CD1c-positive myeloid dendritic cell (primary cell): ENCODE results near the gene MAPKBP1.

Experiments used
- DNase-seq: peaks from one replicate; pipeline ENCODE4 v3.0.0-alpha.2; 2016; ENCODE audit errors: extremely low spot score

MAPKBP1 gene

DNA sequence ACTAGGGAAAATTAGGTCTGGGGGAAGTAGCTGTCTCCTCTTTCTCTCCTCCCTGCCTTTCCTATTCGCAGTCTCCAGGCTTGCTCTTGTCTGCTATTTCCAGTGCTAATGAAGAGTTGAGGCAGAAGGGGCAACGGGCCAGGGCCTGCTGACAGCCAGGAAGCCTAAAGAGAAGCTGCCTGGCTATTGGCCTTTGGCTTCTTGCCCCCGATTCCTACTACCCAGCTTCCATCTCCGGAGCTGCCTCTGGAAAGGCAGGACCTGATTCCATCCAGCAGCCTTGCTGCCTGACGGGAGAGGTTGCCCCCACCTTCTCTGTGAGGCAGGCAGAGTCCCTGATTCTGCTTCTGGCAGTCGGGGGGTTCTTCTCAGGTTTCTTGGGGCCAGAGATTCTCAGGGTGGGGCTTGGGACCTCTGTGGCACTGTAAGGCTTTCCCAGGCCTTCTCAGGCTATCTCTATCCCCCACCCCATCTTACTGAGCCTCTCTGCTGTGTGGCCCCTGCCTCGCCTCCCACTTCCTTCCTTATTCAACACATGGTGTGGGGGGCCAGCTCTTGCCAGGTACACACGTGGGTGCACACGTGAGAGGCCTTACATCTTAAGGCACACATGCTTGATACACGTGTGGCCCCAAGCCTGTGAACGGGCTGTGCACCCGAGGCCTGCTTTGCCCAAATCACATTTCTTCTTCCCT is 35.4 kb downstream of the MAPKBP1 start:
- DNase-seq = no peak

DNA sequence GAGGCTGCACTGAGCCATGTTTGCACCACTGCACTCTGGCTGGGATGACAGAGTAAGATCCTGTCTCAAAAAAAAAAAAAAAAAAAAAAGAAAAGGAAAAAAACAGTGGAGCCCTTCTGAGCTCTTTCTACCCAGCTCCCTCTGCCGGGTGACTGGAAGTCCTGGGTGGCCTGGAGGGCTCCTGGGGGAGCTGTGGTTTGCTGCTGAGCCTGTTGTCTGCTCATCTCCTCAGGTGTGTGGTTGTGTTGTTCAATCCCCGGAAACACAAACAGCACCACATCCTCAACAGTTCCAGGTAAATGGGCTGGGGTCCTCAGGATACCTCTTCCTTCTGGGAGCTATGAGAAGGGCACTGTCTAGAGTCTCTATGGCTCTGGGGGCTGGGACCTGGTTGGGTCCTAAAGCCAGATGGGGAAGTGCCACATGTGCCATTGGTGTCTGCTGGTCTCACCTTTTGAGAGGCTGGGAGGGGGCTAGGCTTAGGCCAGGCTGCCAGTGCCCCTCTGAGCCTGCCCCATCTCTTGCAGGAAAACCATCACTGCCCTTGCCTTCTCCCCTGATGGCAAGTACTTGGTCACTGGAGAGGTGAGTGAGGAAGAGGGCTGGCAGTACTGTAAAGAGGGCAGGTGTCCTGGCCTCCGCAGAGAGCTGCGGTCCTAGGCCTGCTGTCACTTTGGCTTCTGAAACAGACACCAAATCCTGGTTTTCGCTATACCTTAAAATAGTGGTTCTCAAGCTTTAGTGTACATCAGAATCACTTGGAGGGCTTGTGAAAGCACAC is 36.6 kb downstream of the MAPKBP1 start:
- no peak for DNase-seq

DNA sequence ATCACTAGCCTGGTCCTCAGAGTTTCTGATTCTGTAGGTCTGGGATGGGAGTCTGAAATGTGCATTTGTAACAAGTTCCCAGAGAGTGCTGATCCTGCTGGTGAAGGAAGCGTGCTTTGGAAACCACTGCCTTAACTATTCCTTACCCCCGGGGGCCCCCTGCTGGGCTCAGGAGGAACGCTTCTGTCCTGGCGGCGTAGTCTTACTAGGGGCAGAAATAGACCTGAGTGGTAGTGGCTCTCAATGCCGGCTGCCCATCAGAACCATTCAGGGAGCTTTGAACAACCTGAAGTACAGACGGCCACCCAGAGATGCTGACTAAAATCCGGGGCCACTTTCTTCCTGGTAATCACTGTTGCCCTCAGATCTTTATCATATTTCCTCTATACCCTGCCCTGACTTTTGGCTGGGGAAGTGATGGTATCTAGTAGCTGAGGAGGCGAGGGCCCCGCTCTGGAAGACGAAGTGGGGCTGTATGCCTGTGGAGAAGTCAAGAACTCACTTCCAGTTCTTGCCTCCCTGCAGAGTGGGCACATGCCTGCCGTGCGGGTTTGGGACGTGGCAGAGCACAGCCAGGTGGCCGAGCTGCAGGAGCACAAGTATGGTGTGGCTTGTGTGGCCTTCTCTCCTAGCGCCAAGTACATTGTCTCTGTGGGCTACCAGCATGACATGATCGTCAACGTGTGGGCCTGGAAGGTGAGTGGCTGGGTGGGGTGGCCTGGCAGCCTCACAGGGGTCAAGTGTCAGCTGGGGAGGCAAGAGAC is 37.3 kb downstream of the MAPKBP1 start:
- peak; percentile 83 for DNase-seq

DNA sequence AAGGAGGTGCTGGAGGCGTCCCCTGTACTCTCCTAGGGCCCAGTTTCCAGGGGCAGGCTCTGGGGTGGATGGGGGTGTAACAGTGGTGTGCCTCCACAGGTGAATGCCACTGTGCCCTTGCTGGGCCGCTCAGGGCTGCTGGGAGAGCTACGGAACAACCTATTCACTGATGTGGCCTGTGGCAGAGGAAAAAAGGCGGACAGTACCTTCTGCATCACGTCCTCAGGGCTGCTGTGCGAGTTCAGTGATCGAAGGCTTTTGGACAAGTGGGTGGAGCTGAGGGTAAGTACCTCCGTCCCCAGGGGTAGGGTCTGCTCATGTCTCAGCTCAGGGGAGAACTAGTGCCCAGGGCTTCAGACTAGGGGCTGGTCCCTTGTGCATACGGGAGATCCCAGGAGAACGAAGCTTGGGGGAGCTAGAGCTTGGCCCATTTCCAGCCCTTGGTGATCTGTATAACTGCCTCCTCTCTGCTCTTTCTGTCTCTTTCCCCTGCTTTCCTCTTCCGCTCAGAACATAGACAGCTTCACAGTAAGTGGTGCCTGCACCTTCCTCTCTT is 38.6 kb downstream of the MAPKBP1 start:
- no peak for DNase-seq

DNA sequence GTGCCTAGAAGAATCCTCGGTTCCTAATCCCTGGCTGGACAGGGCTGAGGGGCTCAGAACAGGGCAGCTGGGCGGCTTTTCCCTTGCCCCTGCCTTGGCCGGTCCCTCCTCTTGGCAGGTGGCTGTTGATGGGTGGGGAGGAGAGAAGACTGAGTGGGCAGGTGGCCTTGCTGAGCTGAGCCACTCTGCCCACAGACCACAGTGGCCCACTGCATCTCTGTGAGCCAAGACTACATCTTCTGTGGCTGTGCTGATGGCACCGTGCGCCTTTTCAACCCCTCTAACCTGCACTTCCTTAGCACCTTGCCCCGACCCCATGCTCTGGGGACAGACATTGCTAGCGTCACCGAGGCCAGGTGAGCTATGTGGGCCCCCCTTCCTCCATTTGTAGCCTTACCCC is 39.1 kb downstream of the MAPKBP1 start:
- no peak for DNase-seq

DNA sequence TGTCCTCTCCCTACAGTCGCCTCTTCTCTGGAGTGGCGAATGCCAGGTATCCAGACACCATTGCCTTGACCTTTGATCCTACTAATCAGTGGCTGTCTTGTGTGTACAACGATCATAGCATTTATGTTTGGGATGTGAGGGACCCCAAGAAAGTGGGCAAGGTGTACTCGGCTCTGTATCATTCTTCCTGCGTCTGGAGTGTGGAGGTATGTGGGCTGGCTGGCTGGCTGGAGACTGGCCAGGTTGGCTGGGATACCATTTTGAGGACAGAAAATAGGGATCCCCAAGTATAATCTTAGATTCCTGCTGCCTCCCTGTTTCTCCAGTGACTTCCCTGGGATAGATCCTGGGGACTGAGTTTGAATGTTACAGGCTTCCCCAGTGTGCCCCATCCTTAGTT is 40.2 kb downstream of the MAPKBP1 start:
- DNase-seq = no peak

DNA sequence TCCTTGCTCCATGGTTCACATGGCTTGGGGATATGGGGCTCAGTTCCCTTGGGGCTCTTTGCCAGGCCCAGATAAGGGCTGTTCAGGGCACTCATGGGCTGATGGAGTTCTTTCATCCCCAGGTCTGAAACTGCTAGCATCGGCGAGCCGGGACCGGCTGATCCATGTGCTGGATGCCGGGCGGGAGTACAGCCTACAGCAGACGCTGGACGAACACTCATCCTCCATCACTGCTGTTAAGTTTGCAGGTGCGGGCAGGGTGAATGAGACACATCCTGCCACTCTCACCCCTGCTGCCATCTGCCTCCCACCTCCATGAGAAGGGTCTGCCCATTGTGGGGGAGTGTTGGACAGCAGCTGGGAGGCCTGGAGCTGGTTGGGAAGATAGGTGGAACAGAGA is 42.5 kb downstream of the MAPKBP1 start:
- DNase-seq = no peak

DNA sequence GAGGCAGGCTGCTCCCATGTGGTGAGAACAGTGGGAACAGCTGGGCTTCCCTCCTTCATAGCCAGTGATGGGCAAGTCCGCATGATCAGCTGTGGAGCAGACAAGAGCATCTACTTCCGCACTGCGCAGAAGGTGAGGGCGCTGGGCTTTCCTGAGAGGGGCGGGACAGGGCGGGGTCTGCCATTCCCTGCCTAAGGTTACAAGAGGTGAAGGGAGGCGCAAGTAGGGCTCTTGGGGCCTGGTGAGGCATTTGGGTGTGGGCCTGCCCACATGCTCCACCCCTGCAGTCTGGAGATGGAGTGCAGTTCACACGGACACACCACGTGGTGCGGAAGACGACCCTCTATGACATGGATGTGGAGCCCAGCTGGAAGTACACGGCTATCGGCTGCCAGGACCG is 43.0 kb downstream of the MAPKBP1 start:
- DNase-seq = no peak

DNA sequence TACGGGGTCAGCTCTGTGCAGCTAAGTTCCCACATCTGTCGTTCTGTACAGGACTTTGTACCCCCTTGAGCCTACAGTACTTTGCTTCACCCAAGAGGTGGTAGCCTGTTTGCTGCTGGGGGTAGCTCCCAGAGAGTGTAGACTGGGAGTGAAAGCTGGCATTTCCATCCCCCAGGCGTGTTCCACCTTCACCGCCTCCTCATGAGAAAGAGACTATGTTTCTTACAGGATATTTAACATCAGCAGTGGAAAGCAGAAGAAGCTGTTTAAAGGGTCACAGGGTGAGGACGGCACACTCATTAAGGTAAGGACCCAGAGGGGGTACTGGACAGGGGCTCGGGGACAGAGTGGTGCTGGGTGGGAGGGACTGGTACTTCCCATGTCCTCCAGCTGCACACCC is 43.5 kb downstream of the MAPKBP1 start:
- DNase-seq = no peak

DNA sequence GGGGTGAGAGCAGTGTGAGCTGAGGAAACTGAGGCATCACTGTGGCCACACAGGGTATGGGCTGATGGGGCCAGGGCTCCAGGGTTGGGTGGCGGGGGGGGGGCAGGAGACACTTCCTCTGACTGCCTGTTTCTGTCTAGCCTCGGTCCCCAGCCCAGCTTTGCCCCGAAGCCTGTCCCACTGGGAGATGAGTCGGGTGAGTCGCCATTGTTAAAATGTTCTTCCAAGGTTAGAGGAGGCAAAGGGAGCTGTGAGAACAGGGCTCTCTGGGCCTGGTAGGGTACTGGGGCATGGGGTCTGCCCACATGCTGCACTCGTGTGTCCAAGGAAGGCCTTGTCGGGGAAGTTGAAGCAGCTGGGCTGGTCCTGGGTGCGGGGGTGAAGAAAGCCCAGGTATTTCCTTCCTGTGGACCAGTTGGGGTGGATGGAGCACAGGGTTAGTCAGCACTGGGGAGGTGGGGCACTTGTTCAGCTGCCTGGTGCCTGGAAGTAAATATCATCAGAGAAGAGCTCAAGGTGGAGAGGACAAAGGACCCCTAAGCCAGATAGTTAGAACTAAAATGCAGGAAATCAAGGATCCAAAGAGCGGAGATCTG is 45.3 kb downstream of the MAPKBP1 start:
- no peak for DNase-seq

DNA sequence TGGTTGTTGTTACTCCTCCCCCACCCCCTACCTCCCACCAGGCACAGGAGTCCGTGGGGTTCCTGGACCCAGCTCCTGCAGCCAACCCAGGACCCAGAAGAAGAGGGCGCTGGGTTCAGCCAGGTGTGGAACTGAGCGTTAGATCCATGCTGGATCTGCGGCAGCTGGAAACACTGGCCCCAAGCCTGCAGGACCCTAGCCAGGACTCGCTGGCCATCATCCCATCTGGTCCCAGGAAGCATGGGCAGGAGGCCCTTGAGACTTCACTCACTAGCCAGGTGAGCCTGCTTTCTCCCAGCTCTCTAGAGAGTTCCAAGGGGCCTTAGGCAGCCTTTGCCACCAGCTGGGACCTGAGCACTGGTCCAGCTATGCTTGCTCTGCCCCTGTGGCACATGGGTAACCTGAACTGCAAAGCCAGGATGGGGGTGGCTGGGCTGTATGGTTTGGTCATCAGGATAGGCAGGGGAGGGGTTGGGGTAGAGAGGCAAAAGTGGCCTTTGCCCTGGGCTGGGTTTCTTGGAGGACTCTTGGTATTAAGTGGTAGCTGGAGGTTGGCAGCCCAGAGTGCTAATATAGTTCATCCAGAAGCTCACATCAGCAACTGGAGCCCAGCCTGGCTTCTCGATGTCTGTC is 46.6 kb downstream of the MAPKBP1 start:
- no peak for DNase-seq

DNA sequence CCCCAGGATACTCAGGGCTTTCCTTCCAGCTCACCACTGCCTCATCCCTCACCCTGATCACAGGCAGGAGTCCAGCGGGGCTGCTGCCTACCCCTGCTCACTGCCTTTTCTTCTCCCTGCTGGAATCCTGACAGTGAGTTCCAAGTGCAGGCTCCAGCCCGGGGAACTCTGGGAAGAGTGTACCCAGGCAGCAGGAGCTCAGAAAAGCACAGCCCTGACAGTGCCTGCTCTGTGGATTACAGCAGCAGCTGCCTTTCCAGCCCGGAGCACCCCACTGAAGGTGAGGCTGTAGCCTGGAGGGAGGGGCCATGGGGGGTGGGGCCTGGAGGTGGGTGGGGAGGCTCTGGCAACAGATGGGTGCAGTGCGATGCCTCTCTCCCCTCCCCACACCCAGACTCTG is 47.5 kb downstream of the MAPKBP1 start:
- no peak for DNase-seq

DNA sequence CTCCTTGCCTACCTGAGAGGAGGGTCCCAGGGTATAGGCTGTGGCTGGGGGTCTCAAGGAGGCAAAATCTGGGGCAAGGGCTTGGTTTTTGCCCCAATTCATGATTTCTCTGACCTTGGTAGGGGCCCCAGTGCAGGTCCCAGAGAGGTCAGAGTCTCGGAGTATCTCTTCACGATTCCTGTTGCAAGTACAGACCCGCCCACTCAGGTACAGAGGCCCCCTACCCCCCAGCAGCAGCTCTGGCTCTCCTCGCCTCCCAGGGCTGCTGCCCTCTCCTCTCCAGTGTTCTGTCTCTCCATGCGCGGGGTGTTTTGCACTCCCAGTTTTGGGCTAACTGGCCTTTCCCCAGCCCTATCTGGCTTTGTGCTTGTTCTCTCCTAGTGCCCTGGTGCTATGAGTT is 48.2 kb downstream of the MAPKBP1 start:
- DNase-seq = no peak

DNA sequence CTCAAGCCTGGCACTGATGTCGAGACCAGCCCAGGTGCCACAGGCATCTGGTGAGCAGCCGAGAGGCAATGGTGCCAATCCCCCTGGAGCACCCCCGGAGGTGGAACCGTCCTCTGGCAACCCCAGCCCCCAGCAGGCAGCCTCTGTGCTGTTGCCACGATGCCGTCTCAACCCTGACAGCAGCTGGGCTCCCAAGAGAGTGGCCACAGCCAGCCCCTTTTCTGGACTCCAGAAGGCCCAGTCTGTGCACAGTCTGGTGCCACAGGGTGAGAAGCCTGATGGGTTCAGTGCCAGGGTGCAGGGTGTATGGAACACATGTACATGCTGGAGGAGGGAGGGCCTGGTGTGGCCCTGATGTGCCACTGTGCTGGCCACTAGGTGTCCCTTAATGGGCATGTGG is 48.7 kb downstream of the MAPKBP1 start:
- DNase-seq = no peak

DNA sequence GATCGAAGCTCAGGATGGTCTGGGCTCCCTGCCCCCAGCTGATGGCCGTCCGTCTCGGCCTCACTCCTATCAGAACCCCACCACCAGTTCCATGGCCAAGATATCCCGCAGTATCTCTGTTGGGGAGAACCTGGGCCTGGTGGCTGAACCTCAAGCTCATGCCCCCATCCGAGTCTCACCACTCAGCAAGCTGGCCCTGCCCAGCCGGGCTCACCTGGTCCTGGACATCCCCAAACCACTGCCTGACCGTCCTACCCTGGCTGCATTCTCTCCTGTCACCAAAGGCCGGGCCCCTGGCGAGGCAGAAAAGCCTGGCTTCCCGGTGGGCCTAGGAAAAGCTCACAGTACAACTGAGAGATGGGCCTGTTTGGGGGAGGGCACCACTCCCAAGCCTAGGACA is 49.2 kb downstream of the MAPKBP1 start:
- DNase-seq = no peak

DNA sequence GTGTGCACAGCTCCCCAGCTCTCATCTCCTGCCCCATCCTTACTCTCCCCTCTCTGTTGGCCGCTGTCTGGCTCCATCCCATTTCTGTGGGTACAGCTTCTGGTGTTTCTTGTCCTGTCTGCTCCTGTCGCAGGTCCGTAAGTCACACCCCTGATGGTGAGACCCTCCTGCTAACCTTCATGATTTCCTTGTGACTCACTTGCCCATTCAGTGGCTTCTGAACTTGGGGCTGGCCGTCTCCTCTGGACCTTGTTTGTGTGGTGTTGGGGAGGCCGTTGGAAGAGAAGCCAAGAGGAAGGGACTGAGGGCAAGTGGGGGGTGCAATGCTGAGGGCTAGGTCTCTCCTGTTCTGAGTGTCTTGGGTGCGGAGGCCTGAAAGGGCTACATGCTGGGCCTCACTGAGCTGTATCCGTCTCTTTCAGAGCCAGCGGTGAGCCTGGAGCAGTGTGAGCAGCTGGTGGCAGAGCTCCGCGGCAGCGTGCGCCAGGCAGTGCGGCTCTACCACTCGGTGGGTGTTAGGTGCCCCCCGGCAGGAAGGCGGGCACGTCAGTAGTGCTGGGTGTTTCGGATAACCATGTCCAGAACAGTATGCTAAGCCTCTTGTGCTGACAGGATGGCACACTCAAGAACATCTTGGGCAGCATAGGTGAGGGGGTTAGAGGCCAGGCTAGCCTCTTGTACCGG is 49.9 kb downstream of the MAPKBP1 start:
- DNase-seq = no peak

DNA sequence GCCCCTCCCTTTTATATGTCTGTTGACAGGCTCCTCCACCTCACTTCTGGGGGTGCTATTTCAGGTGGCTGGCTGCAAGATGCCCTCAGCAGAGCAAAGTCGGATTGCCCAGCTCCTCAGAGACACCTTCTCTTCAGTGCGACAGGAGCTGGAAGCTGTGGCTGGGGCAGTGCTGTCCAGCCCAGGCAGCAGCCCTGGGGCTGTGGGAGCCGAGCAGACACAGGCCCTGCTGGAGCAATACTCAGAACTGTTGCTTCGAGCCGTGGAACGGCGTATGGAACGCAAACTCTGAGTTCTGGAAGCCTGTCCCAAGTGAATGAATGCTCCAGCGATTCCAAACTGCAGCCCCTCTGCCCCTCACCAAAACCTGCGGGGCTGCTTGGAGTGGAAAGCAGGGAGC is 50.9 kb downstream of the MAPKBP1 start:
- DNase-seq = no peak

DNA sequence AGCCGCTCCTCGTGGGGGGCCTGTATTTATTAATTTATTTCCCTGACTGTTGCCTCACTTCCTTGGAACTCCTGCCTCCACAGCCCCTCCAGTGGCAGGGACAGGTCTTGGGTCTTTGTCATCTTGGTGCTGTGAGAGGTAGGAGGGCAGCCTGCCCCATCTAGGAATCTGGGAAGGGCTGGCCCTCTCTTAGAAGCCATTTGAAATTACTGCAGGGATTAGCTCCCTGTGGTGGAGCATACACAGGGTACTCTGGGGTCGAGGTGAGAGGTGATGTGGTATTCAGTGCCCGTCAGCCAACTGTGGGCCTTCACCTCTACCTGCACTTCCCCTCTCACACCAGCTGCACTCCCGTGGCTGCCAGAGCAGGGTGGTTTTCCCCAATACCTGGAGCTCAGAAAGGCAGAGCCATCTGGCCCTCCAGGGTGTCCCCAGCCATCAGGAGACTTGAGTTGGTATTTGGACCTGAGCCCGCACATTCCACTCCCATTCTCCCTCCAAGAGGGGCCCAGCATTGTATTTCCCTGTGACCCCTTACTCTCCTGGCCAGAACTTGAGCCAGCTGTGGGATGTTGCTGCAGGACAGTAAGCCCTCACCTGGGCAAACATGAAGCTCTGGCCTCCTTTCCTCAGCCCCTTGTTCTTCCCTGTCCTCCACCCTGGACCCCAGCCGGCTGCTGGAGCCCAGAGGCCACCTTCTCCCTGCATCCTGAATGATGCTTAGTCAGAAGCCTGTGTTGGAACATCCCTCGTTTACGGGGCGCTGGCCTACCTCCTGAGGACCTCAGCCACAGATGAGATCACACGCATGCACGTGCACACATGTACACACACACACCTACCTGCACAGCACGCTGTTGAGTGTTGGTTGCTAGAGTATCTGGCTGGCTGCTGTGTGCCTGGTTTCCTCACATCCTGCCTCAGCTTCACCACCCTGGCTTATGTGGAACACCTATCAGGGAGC is 51.6 kb downstream of the MAPKBP1 start:
- DNase-seq = no peak

DNA sequence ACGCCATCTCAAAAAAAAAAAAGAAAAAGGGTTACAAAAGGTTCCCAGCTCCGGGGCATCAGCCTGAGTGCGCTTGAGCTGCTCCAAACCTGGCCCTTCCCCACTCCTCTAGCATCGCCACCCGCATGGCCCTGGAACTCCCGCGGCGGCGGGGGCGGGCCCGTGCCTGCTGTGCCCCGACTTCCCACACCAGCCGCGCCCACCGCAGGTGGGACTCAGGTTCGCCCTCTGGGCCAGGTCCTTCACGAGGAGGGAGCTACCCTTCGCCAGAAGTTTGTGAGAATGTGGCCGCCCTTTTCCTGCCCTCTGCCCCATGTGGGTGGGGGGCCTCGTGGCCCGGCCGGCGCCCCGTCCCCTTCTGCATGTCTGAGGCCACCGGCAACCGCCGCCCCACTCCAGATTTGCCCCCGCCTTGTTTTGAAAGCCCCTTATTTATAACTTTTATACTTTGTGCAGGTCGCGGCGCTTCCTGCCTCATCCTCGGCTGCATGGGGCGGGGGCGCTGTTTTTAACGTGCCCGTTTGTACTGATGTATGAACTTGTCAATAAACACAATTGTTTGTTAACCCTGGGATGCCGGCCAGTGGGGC is 53.1 kb downstream of the MAPKBP1 start:
- DNase-seq = peak; percentile 5
